B cell (primary cell): ENCODE results near the gene DNAJB12.

Experiments
- EZH2 ChIP-seq: IDR thresholded peaks from 2 replicates; pipeline ENCODE4 v1.6.1; 2012; ENCODE audit warnings: borderline replicate concordance, low read depth, mild to moderate bottlenecking, moderate library complexity, low read length; ENCODE audit not compliant: insufficient read depth, poor library complexity, severe bottlenecking
- TF ChIP-seq, protein P1 (sequence below): fragments of 200-600 bp; IDR thresholded peaks from one replicate; pipeline ENCODE4 v1.8.0; 2022; ENCODE audit warnings: antibody characterized with exemption, mild to moderate bottlenecking

DNA sequence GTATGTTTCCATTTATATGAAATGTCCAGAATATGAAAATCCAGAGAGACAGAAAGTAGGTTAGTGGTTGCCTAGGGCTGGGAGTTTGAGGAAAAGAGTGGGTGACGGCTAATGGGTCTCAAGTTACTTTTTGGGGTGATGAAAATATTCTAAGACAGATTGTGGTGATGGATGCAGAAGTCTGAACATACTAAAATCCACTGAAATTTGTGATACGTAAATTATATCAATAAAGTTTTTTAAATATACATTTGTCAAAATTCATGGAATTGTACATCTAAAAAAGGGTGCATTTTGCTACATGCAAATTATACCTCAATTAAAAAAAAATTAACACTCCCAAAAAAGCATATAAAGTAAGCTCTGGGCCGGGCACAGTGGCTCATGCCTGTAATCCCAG is 71.6 kb downstream of the DNAJB12 start:
- TF ChIP-seq, protein P1, sequence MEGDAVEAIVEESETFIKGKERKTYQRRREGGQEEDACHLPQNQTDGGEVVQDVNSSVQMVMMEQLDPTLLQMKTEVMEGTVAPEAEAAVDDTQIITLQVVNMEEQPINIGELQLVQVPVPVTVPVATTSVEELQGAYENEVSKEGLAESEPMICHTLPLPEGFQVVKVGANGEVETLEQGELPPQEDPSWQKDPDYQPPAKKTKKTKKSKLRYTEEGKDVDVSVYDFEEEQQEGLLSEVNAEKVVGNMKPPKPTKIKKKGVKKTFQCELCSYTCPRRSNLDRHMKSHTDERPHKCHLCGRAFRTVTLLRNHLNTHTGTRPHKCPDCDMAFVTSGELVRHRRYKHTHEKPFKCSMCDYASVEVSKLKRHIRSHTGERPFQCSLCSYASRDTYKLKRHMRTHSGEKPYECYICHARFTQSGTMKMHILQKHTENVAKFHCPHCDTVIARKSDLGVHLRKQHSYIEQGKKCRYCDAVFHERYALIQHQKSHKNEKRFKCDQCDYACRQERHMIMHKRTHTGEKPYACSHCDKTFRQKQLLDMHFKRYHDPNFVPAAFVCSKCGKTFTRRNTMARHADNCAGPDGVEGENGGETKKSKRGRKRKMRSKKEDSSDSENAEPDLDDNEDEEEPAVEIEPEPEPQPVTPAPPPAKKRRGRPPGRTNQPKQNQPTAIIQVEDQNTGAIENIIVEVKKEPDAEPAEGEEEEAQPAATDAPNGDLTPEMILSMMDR = no peak
- TF ChIP-seq EZH2 = no peak
